Activated naive CD8-positive, alpha-beta T cell treated with anti-CD3 and anti-CD28 coated beads, Interleukin-2, amount 50 U/mL, for 24 hours (primary cell): ENCODE measurements around the gene ASTN2.

Source experiments
- ATAC-seq: fragments of 150-1000 bp; cut with Tn5 transposase; one replicate; pipeline ENCODE4 v1.10.0; 2021
- DNase-seq: peaks from one replicate; pipeline ENCODE4 v3.0.0; 2021
- H3K27ac Mint-ChIP-seq: one replicate; pipeline ENCODE4 v1.8.0; 2021; ENCODE audit warnings: mild to moderate bottlenecking, mixed read lengths
- H3K27me3 Mint-ChIP-seq: one replicate; pipeline ENCODE4 v1.8.0; 2021; ENCODE audit warnings: mixed read lengths
- H3K36me3 Mint-ChIP-seq: one replicate; pipeline ENCODE4 v1.8.0; 2021; ENCODE audit warnings: low read depth, mixed read lengths
- H3K4me1 Mint-ChIP-seq: one replicate; pipeline ENCODE4 v1.8.0; 2021; ENCODE audit warnings: mixed read lengths
- H3K4me3 Mint-ChIP-seq: one replicate; pipeline ENCODE4 v1.8.0; 2021; ENCODE audit warnings: mild to moderate bottlenecking, moderate library complexity, mixed read lengths
- H3K9me3 Mint-ChIP-seq: one replicate; pipeline ENCODE4 v1.8.0; 2021; ENCODE audit warnings: mixed read lengths

Gene ASTN2, protein sequence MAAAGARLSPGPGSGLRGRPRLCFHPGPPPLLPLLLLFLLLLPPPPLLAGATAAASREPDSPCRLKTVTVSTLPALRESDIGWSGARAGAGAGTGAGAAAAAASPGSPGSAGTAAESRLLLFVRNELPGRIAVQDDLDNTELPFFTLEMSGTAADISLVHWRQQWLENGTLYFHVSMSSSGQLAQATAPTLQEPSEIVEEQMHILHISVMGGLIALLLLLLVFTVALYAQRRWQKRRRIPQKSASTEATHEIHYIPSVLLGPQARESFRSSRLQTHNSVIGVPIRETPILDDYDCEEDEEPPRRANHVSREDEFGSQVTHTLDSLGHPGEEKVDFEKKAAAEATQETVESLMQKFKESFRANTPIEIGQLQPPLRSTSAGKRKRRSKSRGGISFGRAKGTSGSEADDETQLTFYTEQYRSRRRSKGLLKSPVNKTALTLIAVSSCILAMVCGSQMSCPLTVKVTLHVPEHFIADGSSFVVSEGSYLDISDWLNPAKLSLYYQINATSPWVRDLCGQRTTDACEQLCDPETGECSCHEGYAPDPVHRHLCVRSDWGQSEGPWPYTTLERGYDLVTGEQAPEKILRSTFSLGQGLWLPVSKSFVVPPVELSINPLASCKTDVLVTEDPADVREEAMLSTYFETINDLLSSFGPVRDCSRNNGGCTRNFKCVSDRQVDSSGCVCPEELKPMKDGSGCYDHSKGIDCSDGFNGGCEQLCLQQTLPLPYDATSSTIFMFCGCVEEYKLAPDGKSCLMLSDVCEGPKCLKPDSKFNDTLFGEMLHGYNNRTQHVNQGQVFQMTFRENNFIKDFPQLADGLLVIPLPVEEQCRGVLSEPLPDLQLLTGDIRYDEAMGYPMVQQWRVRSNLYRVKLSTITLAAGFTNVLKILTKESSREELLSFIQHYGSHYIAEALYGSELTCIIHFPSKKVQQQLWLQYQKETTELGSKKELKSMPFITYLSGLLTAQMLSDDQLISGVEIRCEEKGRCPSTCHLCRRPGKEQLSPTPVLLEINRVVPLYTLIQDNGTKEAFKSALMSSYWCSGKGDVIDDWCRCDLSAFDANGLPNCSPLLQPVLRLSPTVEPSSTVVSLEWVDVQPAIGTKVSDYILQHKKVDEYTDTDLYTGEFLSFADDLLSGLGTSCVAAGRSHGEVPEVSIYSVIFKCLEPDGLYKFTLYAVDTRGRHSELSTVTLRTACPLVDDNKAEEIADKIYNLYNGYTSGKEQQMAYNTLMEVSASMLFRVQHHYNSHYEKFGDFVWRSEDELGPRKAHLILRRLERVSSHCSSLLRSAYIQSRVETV (N-terminal part only)

DNA sequence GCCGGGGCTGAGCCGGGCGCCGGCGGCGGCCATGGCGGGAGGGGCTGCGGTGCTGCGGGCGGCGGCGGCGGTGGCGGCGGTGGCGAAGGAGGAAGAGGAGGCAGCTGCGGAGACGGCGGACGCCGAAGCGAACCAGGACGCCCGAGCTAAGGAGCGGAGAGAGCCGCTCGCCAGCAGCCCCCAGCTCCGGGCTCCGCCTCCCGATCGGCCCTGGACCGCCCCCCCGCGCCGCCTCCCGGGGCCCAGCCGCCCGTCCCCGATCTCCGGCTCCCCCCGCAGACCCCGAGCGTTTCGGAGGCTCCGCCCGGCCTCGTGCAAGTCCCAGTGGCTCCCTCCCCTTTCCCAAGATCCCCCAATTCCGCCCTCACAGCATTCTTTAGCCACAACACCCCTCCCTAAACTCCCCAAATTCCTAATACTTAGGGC is at the start of gene ASTN2:
TSS of gene ASTN2 (minus strand) at position 152 of the 426 bp plus-strand sequence. CDS start at position 33, 119 bp downstream.
- H3K4me3 Mint-ChIP-seq = no peak within 1 kb of the TSS
- DNase-seq (no peak), ATAC-seq (no peak)
- peaks cover 31% of the 10 kb centered on the region for H3K27me3 Mint-ChIP-seq
- no peaks in the 10 kb centered on the region for H3K36me3 Mint-ChIP-seq
- peaks cover 2% of the 10 kb centered on the region for H3K4me1 Mint-ChIP-seq
- no peak within 1 kb of the TSS for H3K27ac Mint-ChIP-seq
- peaks cover 5% of the 10 kb centered on the region for H3K9me3 Mint-ChIP-seq

DNA sequence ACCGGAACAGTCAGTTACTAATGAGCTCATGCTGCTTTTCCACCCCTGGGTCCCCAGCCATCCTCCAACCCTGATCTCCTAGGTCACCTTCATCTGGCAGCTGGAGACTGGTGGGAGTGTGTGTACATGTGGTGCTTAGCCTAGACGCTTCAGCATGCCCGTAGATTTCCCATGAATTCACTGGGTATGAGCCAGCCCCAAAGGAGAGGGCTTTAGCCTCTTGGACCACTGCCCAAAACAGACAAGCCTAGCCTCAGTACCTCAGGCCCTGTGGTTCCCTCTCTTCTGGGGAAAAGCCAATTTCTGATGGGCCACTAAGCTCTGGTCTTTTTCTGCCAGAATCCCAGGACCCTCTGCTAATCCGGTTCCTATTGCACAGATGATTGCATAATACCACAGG is 48.0 kb upstream of the ASTN2 start:
- Mint-ChIP-seq H3K9me3 (no peaks in the 10 kb centered on the region), H3K4me3 (no peak overlapping the region), H3K4me1 (no peaks in the 10 kb centered on the region), H3K27ac (no peak overlapping the region), H3K36me3 (no peaks in the 10 kb centered on the region), H3K27me3 (peaks cover 2% of the 10 kb centered on the region)
- ATAC-seq (no peak), DNase-seq (no peak)

DNA sequence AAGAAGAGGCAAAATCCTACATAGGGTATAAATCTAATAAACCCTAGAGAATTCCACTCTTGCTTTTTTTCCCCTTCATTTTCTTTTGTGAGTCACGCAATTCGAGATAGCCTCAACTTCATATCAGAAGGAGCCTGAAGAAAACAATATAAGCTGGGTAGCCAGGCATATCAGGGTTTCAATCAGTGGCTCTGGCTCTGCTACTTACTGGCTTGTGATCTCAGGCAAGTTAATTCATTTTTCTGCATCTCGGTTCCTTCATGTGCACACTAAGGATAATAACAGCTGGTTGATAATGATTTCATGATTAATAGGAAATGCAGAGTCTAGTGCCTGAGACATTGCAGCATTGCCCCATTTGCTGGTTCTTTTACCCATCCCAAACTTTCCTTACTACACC is 46.5 kb upstream of the ASTN2 start:
- H3K36me3 Mint-ChIP-seq = no peaks in the 10 kb centered on the region
- no peak overlapping the region for H3K27ac Mint-ChIP-seq
- H3K9me3 Mint-ChIP-seq = no peaks in the 10 kb centered on the region
- no peak for ATAC-seq
- peaks cover 2% of the 10 kb centered on the region for H3K27me3 Mint-ChIP-seq
- no peak overlapping the region for H3K4me3 Mint-ChIP-seq
- no peak for DNase-seq
- no peaks in the 10 kb centered on the region for H3K4me1 Mint-ChIP-seq

DNA sequence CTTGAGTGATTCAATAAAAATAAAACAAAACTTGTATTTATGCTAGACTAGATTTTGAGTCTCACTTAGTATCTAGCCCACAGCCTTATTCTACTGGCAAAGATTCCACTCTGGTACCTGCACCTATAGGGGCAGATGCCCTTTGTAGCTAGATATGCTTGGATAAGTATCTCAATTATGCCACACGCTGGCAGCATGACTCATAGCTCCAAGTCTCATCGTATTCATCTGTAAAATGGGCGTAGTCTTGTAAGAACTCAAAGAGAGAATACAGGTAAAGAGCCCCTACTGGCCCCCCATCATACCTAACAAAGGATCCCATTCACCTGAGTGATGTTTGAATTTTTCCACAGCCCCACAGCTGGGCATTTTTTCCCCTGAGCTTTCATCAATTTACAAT is 45.9 kb upstream of the ASTN2 start:
- H3K27me3 Mint-ChIP-seq = peaks cover 2% of the 10 kb centered on the region
- ATAC-seq = no peak
- no peak overlapping the region for H3K27ac Mint-ChIP-seq
- no peaks in the 10 kb centered on the region for H3K36me3 Mint-ChIP-seq
- H3K9me3 Mint-ChIP-seq = no peaks in the 10 kb centered on the region
- H3K4me3 Mint-ChIP-seq = no peak overlapping the region
- no peak for DNase-seq
- H3K4me1 Mint-ChIP-seq = no peaks in the 10 kb centered on the region

DNA sequence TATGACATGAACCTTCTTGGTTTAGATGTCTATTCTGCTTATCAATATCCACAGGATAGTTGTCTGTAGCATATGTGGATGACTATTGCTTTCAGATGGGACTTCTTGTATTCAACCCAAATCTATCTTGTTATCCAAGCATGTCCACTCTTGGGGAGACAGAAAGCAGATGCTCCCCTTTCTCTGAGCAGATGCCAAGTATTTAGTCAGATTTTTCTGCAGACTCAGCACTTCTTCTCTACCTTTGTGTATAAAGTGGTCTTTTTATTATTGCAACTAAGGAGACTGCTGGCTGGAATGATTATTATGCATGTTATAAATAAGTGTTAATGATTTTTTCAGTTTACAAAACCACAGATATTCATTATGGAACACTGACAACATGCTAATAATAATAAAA is 45.1 kb upstream of the ASTN2 start:
- H3K9me3 Mint-ChIP-seq = no peaks in the 10 kb centered on the region
- H3K4me1 Mint-ChIP-seq = no peaks in the 10 kb centered on the region
- no peaks in the 10 kb centered on the region for H3K36me3 Mint-ChIP-seq
- H3K27ac Mint-ChIP-seq = no peak overlapping the region
- H3K4me3 Mint-ChIP-seq = no peak overlapping the region
- H3K27me3 Mint-ChIP-seq = peaks cover 2% of the 10 kb centered on the region
- ATAC-seq = no peak
- no peak for DNase-seq

DNA sequence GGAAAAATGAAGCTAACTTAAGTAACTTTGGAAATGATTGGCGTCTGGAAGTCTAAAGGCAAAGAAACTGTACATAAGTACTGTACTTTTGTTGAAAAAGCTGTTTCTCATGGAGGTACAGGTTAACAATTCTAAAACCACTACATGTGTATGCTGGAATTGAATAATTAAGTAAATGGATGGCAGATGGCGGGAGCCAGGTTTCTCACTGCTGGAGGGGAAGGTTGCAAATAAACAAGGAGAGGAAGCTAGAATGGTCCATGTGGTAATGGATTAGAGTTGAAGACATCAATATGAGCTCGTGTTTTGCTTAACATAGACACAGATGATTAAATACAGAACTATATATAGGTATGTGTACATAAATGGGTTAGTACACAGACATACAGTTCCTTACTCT is 43.2 kb upstream of the ASTN2 start:
- no peaks in the 10 kb centered on the region for H3K9me3 Mint-ChIP-seq

DNA sequence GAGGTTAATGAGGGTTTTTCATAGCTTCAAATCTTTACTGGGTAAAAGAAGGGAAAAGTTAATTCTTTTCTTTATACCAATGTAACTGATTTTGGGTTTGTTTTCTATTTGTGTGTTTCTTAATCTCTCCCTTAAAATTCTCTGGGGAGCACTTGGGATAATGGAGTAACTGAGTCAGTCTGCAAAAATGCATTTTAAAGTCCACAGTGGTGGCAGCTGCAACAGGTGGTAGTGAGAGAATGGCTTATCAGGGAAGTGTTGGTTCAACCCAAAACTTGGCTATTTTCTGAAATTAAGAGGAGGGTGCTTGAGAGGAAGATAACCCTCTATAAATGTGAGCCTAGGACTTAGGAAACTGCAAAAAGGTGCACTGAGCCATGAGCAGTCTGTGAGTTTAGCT is 39.9 kb upstream of the ASTN2 start:
- H3K27ac Mint-ChIP-seq = no peak overlapping the region
- H3K36me3 Mint-ChIP-seq = no peaks in the 10 kb centered on the region
- H3K9me3 Mint-ChIP-seq = no peaks in the 10 kb centered on the region
- no peaks in the 10 kb centered on the region for H3K4me1 Mint-ChIP-seq
- no peaks in the 10 kb centered on the region for H3K27me3 Mint-ChIP-seq
- no peak for ATAC-seq
- H3K4me3 Mint-ChIP-seq = no peak overlapping the region
- DNase-seq = no peak

More for the DNA sequence above, 43.2 kb upstream of the ASTN2 start:
- no peak overlapping the region for H3K4me3 Mint-ChIP-seq
- H3K27ac Mint-ChIP-seq = no peak overlapping the region
- ATAC-seq (no peak), DNase-seq (no peak)
- H3K27me3 Mint-ChIP-seq = no peaks in the 10 kb centered on the region
- no peaks in the 10 kb centered on the region for H3K36me3 Mint-ChIP-seq
- H3K4me1 Mint-ChIP-seq = no peaks in the 10 kb centered on the region

DNA sequence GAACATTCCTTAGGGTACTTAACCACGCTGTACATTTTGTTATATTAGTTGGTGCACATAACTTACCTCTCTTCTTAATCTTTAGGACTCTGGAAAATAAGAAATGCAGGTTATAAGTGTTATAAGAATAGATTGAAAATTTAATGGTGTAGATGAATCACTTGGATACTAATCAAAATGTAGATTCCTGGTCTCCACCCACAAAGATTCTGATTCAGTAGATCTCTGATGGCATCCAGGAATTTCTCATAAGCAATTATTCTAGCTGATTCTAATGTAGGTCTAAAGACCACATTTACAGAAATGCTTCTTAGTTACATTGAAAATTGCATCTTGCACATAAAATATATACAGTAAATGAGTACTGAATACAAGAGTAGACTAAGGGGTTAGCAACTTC is 38.9 kb upstream of the ASTN2 start:
- Mint-ChIP-seq H3K9me3 (no peaks in the 10 kb centered on the region), H3K36me3 (no peaks in the 10 kb centered on the region), H3K4me1 (no peaks in the 10 kb centered on the region), H3K27ac (no peak overlapping the region), H3K27me3 (no peaks in the 10 kb centered on the region), H3K4me3 (no peak overlapping the region)
- ATAC-seq = no peak
- DNase-seq = no peak

DNA sequence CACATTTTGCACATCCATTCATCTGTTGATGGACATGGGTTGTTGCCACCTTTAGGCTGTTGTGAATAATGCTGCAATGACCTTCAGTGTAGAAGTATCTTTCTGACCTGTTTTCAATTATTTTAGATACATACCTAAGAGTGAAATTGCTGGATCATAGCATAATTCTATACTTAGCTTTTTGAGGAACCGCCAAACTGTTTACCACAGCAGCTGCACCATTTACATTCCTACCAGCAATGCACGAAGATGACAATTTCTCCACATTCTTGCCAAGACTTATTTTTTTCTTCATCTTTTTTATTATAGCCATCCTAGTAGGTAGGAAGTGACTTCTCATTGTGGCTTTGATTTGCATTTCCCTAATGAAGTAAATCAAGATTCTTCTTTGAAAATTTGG is 36.5 kb upstream of the ASTN2 start:
- DNase-seq = no peak
- H3K36me3 Mint-ChIP-seq = no peaks in the 10 kb centered on the region
- ATAC-seq = no peak
- no peak overlapping the region for H3K27ac Mint-ChIP-seq
- no peaks in the 10 kb centered on the region for H3K27me3 Mint-ChIP-seq
- no peaks in the 10 kb centered on the region for H3K4me1 Mint-ChIP-seq
- no peak overlapping the region for H3K4me3 Mint-ChIP-seq
- no peaks in the 10 kb centered on the region for H3K9me3 Mint-ChIP-seq

DNA sequence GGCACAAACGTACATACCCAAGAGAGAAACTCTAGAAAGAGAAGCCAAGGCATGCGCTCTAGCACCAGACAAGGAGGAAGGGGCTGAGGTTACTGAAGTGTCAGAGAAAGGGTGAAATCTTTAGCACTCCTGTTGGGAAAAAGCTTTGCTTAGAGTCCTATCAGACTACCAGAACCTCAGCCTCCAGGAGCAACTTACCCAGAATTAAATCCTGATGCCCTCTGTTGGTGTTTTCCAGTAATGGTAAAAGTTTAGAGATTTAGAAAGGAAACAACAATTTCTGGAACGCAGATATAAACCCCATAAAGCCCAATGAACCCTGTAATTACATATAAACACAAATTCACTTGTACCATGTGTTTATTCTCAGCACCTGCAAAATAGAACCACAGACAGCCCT is 33.2 kb upstream of the ASTN2 start:
- DNase-seq (no peak), ATAC-seq (no peak)
- no peaks in the 10 kb centered on the region for H3K4me1 Mint-ChIP-seq
- no peak overlapping the region for H3K4me3 Mint-ChIP-seq
- H3K27me3 Mint-ChIP-seq = no peaks in the 10 kb centered on the region
- no peaks in the 10 kb centered on the region for H3K36me3 Mint-ChIP-seq
- H3K27ac Mint-ChIP-seq = no peak overlapping the region
- H3K9me3 Mint-ChIP-seq = no peaks in the 10 kb centered on the region

DNA sequence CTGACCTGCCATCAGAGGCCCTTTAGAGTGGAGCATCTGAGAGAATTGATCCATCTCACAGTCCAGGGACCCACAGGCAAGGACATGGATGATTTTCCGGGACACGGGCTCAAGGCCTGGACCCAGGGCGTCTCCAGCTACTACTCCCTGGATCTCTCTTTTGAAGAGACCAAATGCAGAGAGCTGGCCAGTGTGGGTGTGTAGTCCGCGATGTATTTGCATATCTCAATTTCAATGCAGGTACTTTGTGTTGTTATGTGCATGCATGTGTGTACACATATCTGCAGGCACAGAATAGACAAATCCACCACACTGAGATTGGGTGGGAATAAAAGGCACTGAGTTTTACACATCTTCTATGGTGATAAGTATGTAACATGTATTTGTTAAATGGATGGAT is 30.8 kb upstream of the ASTN2 start:
- no peaks in the 10 kb centered on the region for H3K4me1 Mint-ChIP-seq
- ATAC-seq = no peak
- no peak for DNase-seq

DNA sequence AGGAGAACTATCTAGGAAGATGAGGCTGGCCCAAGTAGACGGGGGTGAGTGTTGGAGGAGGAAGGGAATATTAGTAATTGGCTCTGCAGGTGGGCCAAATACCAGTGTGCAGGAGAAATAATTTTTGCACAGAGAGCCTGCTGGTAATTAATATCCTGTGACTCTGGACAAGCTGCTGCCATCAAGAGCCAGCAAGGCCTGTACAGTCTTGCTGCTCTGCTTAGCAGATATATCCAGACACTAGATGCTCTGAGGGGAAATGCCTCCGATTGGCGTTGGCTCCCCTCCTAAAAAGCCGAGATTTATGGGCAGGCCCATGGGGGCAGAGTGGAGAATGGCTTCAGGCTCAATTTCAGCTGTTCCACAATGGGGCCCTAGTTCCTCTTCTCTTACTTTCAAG is 29.6 kb upstream of the ASTN2 start:
- no peak for DNase-seq
- Mint-ChIP-seq H3K36me3 (no peaks in the 10 kb centered on the region), H3K27me3 (no peaks in the 10 kb centered on the region), H3K9me3 (no peaks in the 10 kb centered on the region), H3K4me3 (no peak overlapping the region), H3K4me1 (no peaks in the 10 kb centered on the region), H3K27ac (no peak overlapping the region)
- ATAC-seq = no peak

More for the DNA sequence above, 30.8 kb upstream of the ASTN2 start:
- Mint-ChIP-seq H3K36me3 (no peaks in the 10 kb centered on the region), H3K27me3 (no peaks in the 10 kb centered on the region), H3K27ac (no peak overlapping the region), H3K4me3 (no peak overlapping the region), H3K9me3 (no peaks in the 10 kb centered on the region)

DNA sequence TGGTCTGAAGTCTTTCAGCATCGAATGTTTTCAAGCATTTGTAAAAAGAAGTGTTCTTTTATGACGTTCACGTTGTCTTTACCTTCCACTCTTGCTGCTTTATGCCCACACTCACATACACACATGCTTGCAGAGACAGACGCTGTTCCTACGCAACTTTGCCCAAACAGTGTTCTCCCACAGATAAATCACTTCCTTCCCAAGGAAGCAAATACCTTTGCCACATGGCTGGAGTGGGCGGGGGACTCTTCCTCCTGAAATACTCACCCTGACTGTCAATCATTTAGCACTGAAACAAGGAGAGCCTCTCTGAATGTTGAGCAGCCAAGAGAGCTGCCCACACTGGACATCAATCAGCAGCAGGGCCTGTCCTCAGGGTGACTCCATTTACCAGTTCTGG is 22.4 kb upstream of the ASTN2 start:
- no peak for DNase-seq
- peaks cover 3% of the 10 kb centered on the region for H3K27me3 Mint-ChIP-seq
- ATAC-seq = no peak
- H3K27ac Mint-ChIP-seq = no peak overlapping the region
- no peaks in the 10 kb centered on the region for H3K4me1 Mint-ChIP-seq
- no peaks in the 10 kb centered on the region for H3K9me3 Mint-ChIP-seq
- H3K36me3 Mint-ChIP-seq = no peaks in the 10 kb centered on the region
- no peak overlapping the region for H3K4me3 Mint-ChIP-seq

DNA sequence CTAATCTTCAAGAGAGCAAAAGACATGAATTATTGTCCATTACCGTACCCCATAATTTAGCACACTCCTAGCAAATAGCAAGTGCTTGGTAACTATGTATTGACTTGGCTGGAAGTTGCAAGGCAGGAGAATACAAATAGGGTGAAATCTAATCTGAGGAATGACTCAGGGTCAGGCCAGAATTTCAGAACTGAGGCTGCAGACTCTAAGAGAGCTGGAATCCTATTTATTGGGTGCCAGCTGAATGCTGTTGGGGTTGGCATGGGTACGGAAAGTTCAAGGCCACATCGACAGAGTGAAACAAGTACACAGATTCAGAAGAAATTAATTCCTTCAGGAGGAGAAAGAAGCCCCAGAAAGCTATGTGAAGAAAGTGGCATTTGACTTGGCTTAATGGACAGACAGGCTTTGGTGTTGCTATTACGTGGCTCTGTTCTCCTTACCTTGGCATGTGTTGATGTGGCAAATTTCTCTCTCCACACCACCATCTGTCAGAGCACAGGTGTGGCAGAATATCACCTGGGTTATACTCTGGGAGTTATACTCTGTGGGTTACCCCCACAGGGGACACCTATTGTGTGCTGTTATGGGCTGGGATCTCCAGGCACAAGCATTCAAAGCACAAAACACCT is 20.9 kb upstream of the ASTN2 start:
- ATAC-seq (no peak), DNase-seq (no peak)
- H3K4me3 Mint-ChIP-seq = no peak overlapping the region
- H3K9me3 Mint-ChIP-seq = no peaks in the 10 kb centered on the region
- peaks cover 3% of the 10 kb centered on the region for H3K27me3 Mint-ChIP-seq
- no peaks in the 10 kb centered on the region for H3K36me3 Mint-ChIP-seq
- no peak overlapping the region for H3K27ac Mint-ChIP-seq
- H3K4me1 Mint-ChIP-seq = no peaks in the 10 kb centered on the region
